ENCODE data around the gene PDPK1.
"Not testable (repeated sequence)": the region's sequence is repeated elsewhere in the genome, so short reads cannot be mapped to it uniquely, and the experiment has no call there.

Gene PDPK1

DNA sequence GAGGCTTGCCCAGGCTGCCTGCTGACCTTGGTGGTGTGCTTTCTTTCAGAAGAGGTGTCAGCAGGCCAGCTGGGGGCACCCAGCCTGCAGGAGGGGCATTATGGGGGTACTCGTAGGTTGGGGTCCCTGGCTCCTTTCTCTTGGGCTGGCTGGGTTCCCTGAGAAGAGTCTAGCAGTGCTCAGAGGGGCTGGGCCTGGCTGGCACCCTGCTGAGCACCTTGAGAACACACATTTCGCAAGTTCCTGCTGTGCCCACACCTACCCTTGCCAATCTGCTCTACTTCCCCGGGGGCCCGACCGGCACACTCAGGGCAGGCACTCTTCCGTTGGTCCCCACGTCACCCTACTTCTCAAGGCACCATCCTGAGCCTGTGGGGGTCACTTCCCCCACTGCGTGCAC is 11.7 kb upstream of the PDPK1 start:
- no peak for DNase-seq

- DNase-seq = no peak
Observed at GRCh38 chr16:2527071-2527783, 10.6 kb upstream of the PDPK1 start.

DNA sequence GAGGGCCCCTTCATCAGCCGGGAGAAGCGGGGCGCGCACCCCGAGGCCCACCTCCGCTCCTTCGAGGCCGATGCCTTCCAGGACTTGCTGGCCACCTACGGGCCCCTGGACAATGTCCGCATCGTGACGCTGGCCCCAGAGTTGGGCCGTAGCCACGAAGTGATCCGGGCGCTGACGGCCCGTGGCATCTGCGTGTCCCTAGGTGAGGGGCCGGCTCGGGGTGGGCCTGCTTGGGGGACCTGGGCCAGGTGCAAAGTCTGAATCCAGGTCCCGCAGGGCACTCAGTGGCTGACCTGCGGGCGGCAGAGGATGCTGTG is 10.1 kb upstream of the PDPK1 start:
- DNase-seq = no peak

DNA sequence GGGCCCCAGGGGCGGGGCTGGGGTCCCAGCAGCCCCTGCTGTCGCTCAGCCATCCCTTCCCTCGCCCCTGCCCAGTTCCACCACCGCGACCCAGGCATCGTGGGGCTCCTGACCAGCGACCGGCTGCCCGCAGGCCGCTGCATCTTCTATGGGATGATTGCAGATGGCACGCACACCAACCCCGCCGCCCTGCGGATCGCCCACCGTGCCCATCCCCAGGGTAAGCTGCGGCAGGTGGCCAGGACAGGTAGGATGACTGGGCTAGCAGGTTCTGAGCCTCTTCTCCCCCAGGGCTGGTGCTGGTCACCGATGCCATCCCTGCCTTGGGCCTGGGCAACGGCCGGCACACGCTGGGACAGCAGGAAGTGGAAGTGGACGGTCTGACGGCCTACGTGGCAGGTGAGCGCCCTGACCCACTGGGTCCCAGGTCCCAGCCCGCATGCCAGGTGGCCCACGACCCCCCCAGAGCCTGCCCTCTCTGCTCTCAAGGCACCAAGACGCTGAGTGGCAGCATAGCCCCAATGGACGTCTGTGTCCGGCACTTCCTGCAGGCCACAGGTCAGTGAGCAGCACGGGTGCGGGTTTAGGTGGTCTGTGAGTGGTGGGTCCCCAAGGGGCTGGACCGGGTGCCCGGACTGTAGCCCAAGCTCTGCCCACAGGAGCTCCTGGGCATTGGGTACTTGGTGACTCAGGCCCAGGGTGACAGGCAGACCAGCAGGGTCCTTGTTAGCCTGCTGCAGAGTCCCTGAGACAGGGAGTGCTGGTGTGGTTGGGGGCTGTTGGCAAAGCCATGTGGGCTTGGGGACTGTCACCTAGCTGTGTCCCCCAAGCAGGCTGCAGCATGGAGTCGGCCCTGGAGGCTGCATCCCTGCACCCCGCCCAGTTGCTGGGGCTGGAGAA is 9.4 kb upstream of the PDPK1 start:
- no peak for DNase-seq

GRCh38 chr16:2529061-2529931 is 8.5 kb upstream of the PDPK1 start:
- DNase-seq = no peak

DNA sequence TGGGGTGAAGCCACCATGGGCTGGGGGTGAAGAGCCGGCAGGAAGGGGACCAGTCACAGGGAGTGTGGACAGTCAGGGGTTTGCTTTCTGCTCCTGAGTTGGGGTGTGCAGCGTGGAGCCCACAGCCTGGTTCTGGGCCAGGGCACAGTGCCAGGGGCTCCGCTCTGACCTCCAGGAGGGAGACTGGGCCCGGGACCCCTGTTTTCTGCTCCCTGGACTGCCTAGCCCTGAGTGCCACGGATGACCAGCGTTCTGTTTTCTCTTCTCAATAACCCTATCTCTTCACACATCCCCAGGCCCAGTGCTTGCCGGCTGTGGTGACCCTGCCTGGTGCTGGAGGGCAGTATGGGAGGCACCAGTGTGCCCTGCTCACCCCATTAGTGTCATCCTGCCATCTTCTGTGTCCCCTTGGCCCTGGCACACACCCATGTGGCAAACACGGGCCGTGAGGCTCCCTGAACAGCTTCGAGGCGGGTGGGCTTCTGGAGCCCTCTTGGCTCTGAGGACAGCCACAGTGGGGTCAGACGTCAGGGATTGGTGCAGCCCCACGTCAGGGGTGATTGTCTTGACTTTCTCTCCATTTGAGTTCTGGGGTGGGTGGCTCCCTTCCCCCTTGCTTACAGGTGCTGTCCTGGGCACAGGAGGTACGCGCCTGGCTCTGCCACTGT is 7.7 kb upstream of the PDPK1 start:
- no peak for DNase-seq

GRCh38 chr16:2530629-2531318 is 7.0 kb upstream of the PDPK1 start:
- no peak for DNase-seq

DNA sequence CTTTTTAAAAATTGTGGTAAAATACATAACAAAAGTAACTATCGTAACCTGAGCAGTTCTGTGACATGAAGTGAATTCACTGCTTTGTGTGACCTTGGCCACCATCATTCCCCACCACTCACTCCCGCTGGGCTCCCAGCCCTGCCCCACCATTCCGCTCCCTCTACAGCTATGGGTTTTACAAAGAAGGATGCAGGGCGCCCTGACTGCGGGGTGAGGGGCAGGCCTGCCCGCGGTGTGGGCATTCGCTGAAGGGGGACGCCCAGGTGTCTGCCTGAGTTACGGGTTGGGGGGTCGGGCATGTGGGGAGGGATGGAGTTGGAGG is 6.5 kb upstream of the PDPK1 start, which contains the start of gene CEMP1:
Gene CEMP1, minus strand, starts transcription at position 38 of the 325 bp plus-strand sequence. CDS start 335 bp downstream, outside the sequence.
- DNase-seq = no peak

GRCh38 chr16:2531696-2532493 is 5.9 kb upstream of the PDPK1 start:
- peak; percentile 95 for DNase-seq

- peak; percentile 50 to 51 for DNase-seq
Observed at GRCh38 chr16:2532494-2533141, 5.2 kb upstream of the PDPK1 start.

- DNase-seq = not testable (repeated sequence)
Observed at GRCh38 chr16:2533142-2533755, 4.6 kb upstream of the PDPK1 start.

- no peak for DNase-seq
Observed at GRCh38 chr16:2533912-2534311, 3.9 kb upstream of the PDPK1 start.

GRCh38 chr16:2534335-2534734 is 3.5 kb upstream of the PDPK1 start:
- not testable (repeated sequence) for DNase-seq

GRCh38 chr16:2535625-2536013 is 2.2 kb upstream of the PDPK1 start:
- no peak for DNase-seq

DNA sequence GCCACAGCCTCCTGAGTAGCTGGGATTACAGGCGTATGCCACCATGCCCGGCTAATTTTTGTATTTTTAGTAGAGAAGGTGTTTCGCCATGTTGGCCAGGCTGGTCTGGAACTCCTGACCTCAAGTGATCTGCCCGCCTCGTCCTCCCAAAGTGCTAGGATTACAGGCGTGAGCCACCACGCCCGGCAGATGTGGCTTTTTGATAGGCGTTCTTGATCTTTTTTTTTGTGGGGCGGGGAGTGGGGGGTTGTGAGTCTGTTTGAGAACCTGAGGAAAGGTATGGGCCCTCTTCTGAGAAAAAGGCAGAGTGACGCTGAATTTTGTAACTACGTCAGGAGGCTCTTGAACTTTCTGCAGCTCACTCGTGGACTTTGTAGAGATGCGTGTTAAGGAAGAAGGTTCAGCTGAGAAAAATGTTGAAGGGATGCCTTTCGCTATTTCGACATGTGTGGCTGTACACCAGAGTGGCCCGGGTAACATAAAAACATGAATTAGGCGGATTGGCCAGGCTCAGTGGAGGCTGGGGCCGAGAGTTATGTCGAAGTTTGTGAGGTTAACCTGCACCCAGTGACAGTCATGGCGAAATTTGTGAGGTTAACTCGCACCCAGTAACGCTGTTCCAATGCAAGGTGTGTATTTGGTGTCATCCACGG is 1.5 kb downstream of the PDPK1 start:
- not testable (repeated sequence) for DNase-seq

DNA sequence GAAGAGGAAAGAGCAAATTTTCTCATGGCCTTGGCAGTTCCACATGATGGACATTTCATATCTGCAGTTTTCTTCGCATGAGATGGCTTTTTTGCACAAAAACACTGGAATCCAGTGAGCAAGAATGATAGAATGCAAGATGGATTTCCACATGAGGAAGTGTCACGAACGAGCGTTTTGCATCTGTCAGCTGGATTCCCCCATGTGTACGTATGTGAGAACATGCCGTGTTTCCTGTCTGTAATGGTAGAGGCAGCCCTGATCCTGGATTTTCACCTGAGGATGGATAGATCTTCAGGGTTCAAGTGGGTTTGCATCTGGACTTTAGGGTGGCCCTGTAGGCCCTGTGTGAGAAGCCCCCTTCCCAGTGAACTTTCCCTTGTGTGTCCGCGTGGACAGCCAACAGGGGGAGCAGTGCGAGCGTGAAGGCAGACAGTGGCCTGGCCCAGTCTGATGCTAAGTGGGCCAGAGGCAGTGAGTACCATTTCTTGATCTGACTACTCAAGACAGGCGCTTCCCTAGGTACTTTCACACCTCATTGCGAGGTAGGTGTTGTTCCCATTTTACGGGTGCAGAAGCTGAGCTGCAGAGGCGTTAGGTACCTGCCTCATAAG is 2.1 kb downstream of the PDPK1 start:
- DNase-seq = not testable (repeated sequence)

DNA sequence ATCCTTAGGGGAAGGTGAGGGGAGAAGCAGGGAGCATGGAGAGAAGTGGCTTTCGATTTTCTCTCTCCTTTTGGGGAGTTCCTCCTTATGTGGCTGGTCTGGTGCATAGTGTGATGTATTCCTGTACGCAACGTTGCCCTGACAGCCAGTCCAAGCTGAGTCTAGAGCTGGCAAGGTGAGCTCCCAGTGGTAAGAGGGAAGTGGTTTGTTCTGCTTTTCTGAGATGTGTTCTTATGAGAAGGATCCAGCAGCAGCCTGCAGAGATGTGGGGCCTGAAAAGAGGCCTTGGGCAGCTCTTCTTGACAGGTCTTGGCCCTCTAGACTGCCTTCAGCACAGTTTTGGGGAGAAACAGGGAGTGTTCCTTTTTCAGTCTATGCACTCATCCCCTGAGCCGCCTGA is 3.1 kb downstream of the PDPK1 start:
- DNase-seq = not testable (repeated sequence)

DNA sequence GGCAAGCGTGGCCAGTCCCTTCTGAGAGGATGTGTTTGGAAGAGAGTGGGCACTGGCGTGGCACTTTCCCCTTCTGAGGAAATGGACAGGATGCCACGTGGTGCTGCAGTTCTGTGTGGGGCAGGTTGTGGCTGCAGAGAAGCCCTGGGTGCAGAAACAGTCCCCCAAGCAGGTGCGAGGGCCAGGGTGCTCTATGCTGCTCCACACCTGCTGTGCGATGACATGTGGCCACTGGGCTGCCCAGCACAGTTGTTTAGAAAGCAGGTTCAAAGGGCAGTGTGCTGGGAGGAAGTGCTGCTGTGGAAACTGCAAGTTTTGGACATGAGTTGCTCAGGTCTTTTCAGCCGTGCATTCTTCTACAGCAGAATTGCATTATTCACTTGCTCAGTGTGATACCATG is 3.6 kb downstream of the PDPK1 start:
- not testable (repeated sequence) for DNase-seq

DNA sequence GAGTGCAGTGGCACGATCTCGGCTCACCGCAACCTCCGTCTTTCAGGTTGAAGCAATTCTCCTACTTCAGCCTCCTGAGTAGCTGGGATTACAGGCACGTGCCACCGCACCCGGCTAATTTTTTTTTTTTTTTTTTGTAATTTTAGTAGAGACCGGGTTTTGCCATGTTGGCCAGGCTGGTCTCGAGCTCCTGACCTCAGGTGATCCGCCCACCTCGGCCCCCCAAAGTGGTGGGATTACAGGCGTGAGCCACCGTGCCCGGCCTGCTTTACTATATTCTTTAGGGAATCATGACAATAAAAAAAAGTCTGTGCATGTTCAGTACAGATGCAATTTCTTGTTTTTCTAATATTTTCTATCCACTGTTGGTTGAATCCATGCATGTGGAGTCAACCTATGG is 6.0 kb downstream of the PDPK1 start:
- not testable (repeated sequence) for DNase-seq

All from stimulated activated CD4-positive, alpha-beta T cell treated with anti-CD3 and anti-CD28 coated beads, Interleukin-2, amount 100 ng/mL, for 48 hours (primary cell).